T-cell (primary cell): ENCODE results near the gene HOTAIR. TPM values are rescaled to one million over a fixed set of nuclear protein-coding genes. Genes with fewer than 3 reads are reported as not detected.

Source experiments
- ATAC-seq, 4 experiments: fragments of 200-7000 bp in 3 of 4; fragments of 150-1000 bp in 1 of 4; cut with Tn5 transposase; replicated peaks in 1 of 4; 1 replicate in 3 of 4; 2 replicates in 1 of 4; pipeline ENCODE4 v1.10.0; 2021; ENCODE audit warnings: moderate library complexity in 3 of 4, mild to moderate bottlenecking in 2 of 4, moderate number of reproducible peaks in 1 of 4
- CTCF ChIA-PET, 2 donors: fragments of 300-600 bp; sonication (Branson Sonifier 250); formaldehyde crosslinking; loops; one replicate each; lab custom pipeline; 2022; ENCODE audit warnings: antibody characterized with exemption in 2 of 2; lab: Charles Lee
- POLR2A ChIA-PET, 2 donors: fragments of 300-600 bp; sonication (Branson Sonifier 250); formaldehyde crosslinking; loops; one replicate each; lab custom pipeline; 2022; ENCODE audit warnings: antibody characterized with exemption in 2 of 2; lab: Charles Lee
- DNase-seq, 35 experiments: peaks; one replicate each; pipeline versions ENCODE4 v3.0.0 to v3.0.0-alpha.2; 2013 to 2023
- H3K27ac ChIP-seq: one replicate; pipeline ENCODE4 v1.5.1; 2013; ENCODE audit warnings: low read length
- H3K27me3 ChIP-seq, 2 experiments: replicated peaks in 1 of 2; 1 replicate in 1 of 2; 2 replicates in 1 of 2; pipeline versions ENCODE4 v1.6.1 to v1.7.0; 2013; ENCODE audit warnings: low read length in 1 of 2, mixed read lengths in 1 of 2; ENCODE audit not compliant: control insufficient read depth in 2 of 2, insufficient read depth in 2 of 2; ENCODE audit errors: extremely low read depth in 1 of 2
- H3K36me3 ChIP-seq, 2 donors: 1 replicate in 1 of 2; 2 replicates in 1 of 2; pipeline versions ENCODE4 v1.6.1 to v1.7.0; 2013; ENCODE audit warnings: low read length in 1 of 2; ENCODE audit not compliant: control insufficient read depth in 2 of 2, insufficient read depth in 1 of 2; ENCODE audit errors: extremely low read depth in 1 of 2
- H3K4me1 ChIP-seq, 2 experiments: 1 replicate in 1 of 2; 2 replicates in 1 of 2; pipeline versions ENCODE4 v1.6.1 to v1.7.0; 2013; ENCODE audit warnings: low read length in 2 of 2, mixed read lengths in 1 of 2; ENCODE audit not compliant: insufficient read depth in 2 of 2, control insufficient read depth in 1 of 2; ENCODE audit errors: extremely low read depth in 1 of 2
- H3K4me3 ChIP-seq, 2 donors: 1 replicate in 1 of 2; 2 replicates in 1 of 2; pipeline versions ENCODE4 v1.5.1 to v1.7.0; 2013; ENCODE audit warnings: mild to moderate bottlenecking in 2 of 2, low read length in 1 of 2, moderate library complexity in 1 of 2; ENCODE audit not compliant: control insufficient read depth in 1 of 2; ENCODE audit errors: extremely low read depth in 1 of 2
- H3K9me3 ChIP-seq: 2 replicates; pipeline ENCODE4 v1.7.0; 2013
- H3K27ac Mint-ChIP-seq, 2 donors: one replicate each; pipeline ENCODE4 v1.8.0; 2020 to 2021; ENCODE audit warnings: mild to moderate bottlenecking in 2 of 2, mixed read lengths in 2 of 2
- H3K27me3 Mint-ChIP-seq, 2 donors: one replicate each; pipeline ENCODE4 v1.8.0; 2021 to 2022; ENCODE audit warnings: mixed read lengths in 2 of 2
- H3K36me3 Mint-ChIP-seq: one replicate; pipeline ENCODE4 v1.8.0; 2021; ENCODE audit warnings: mixed read lengths
- H3K4me1 Mint-ChIP-seq, 3 donors: one replicate each; pipeline ENCODE4 v1.8.0; 2020 to 2022; ENCODE audit warnings: mixed read lengths in 3 of 3, mild to moderate bottlenecking in 1 of 3
- H3K4me3 Mint-ChIP-seq, 3 donors: one replicate each; pipeline ENCODE4 v1.8.0; 2020 to 2022; ENCODE audit warnings: mild to moderate bottlenecking in 3 of 3, mixed read lengths in 3 of 3, moderate library complexity in 3 of 3
- H3K9me3 Mint-ChIP-seq, 3 donors: one replicate each; pipeline ENCODE4 v1.8.0; 2020 to 2022; ENCODE audit warnings: mixed read lengths in 3 of 3
- WGBS: methylation state at CpG from one replicate; pipeline ENCODE4 v1.1.5; 2013; ENCODE audit warnings: missing lambda C conversion rate; ENCODE audit not compliant: insufficient coverage; 5-methylcytosine and 5-hydroxymethylcytosine counted together
- total RNA-seq, 35 experiments: library from RNA in 6 of 35; stranded (reverse) in 6 of 35; fragments of 120-200 nt in 1 of 35; gene quantifications; one replicate each; pipeline versions ENCODE4 v1.2.1 to v1.2.4 and lab custom pipeline; 2013 to 2026

Gene HOTAIR
- total RNA-seq, 5 donors from 2014 or later (not counting 1 experiment from before 2014, with no cell fraction given): not detected

- Histone ChIP-seq H3K27me3 (peaks cover 15 to 93% of the 10 kb centered on the region in 2 experiments), H3K4me1 (peaks cover 0 to 35% of the 10 kb centered on the region in 2 experiments), H3K36me3 (no peaks in the 10 kb centered on the region), H3K27ac (no peak overlapping the region), H3K4me3 (no peak overlapping the region), H3K9me3 (no peaks in the 10 kb centered on the region)
- DNase-seq: no peak
- no peak for ATAC-seq
- Mint-ChIP-seq H3K27me3 (peaks cover 78 to 92% of the 10 kb centered on the region in 2 donors), H3K9me3 (no peaks in the 10 kb centered on the region), H3K36me3 (no peaks in the 10 kb centered on the region), H3K4me1 (peaks cover 30 to 39% (median 37%) of the 10 kb centered on the region in 3 donors), H3K4me3 (peak overlapping the region in 1 of 3 donors; percentile 89), H3K27ac (no peak overlapping the region)
- no CpG with 5 or more reads among the region's 2 CpGs for WGBS
- ChIA-PET POLR2A (no interaction called here), CTCF (interaction anchor here (0.5 to 4.4 kb wide), 9 partner anchors 10 to 204 kb away, joined by 3 to 41 read pairs (median 10); no protein-coding TSS in a partner anchor)
Observed at GRCh38 chr12:54007538-54008259, 32.9 kb upstream of the HOTAIR start.

- CTCF ChIA-PET: interaction anchor here (0.6 to 4.4 kb wide), 15 partner anchors 26 to 601 kb away, joined by 3 to 41 read pairs (median 4); no protein-coding TSS in a partner anchor
- Mint-ChIP-seq H3K4me3 (peak overlapping the region; percentile 68 to 89 (median 71)), H3K4me1 (peaks cover 30 to 39% (median 37%) of the 10 kb centered on the region in 3 donors), H3K9me3 (no peaks in the 10 kb centered on the region), H3K36me3 (no peaks in the 10 kb centered on the region), H3K27ac (peak overlapping the region in 1 of 2 donors; percentile 43), H3K27me3 (peaks cover 79 to 93% of the 10 kb centered on the region in 2 donors)
- ATAC-seq (no peak), DNase-seq (no peak)
- POLR2A ChIA-PET: interaction anchor here in 1 of 2 donors (0.6 kb wide), 1 partner anchor 273 kb away, joined by 3 read pairs; the partner anchor contains the start of gene CBX5
- no peaks in the 10 kb centered on the region for H3K9me3 ChIP-seq
- 11% methylated on average over 12 of the region's 22 CpGs for WGBS
- no peaks in the 10 kb centered on the region for H3K36me3 ChIP-seq
- H3K4me1 ChIP-seq: peaks cover 0 to 35% of the 10 kb centered on the region in 2 experiments
- peak overlapping the region; percentile 43 to 73 for H3K4me3 ChIP-seq
- peaks cover 15 to 99% of the 10 kb centered on the region in 2 experiments for H3K27me3 ChIP-seq
- no peak overlapping the region for H3K27ac ChIP-seq
Observed at GRCh38 chr12:54006559-54007220, 31.9 kb upstream of the HOTAIR start.

GRCh38 chr12:54005853-54006558, 31.3 kb upstream of the HOTAIR start:
- H3K36me3 ChIP-seq: no peaks in the 10 kb centered on the region
- no peaks in the 10 kb centered on the region for H3K9me3 Mint-ChIP-seq
- CTCF ChIA-PET: interaction anchor here (0.5 to 4.4 kb wide), 14 partner anchors 44 to 210 kb away, joined by 3 to 41 read pairs (median 4); no protein-coding TSS in a partner anchor
- H3K4me1 ChIP-seq: peaks cover 0 to 34% of the 10 kb centered on the region in 2 experiments
- H3K4me3 ChIP-seq: peak overlapping the region; percentile 43 to 73
- H3K9me3 ChIP-seq: no peaks in the 10 kb centered on the region
- DNase-seq: peak; percentile 42 to 92 (median 77)
- POLR2A ChIA-PET: no interaction called here
- H3K4me3 Mint-ChIP-seq: peak overlapping the region; percentile 68 to 89 (median 71)
- peaks cover 79 to 93% of the 10 kb centered on the region in 2 donors for H3K27me3 Mint-ChIP-seq
- H3K27ac ChIP-seq: no peak overlapping the region
- no peaks in the 10 kb centered on the region for H3K36me3 Mint-ChIP-seq
- peak; percentile 74 to 82 (median 78) for ATAC-seq
- H3K27me3 ChIP-seq: peaks cover 13 to 99% of the 10 kb centered on the region in 2 experiments
- peaks cover 23 to 32% (median 30%) of the 10 kb centered on the region in 3 donors for H3K4me1 Mint-ChIP-seq
- 5% methylated on average over 37 of the region's 39 CpGs for WGBS
- H3K27ac Mint-ChIP-seq: peak overlapping the region in 1 of 2 donors; percentile 43

GRCh38 chr12:54005531-54005852, 30.7 kb upstream of the HOTAIR start:
- ATAC-seq: no peak
- H3K9me3 Mint-ChIP-seq: no peaks in the 10 kb centered on the region
- ChIA-PET POLR2A (no interaction called here), CTCF (interaction anchor here (0.5 to 4.4 kb wide), 13 partner anchors 44 to 211 kb away, joined by 3 to 41 read pairs (median 4); no protein-coding TSS in a partner anchor)
- H3K9me3 ChIP-seq: no peaks in the 10 kb centered on the region
- H3K36me3 Mint-ChIP-seq: no peaks in the 10 kb centered on the region
- peaks cover 78 to 94% of the 10 kb centered on the region in 2 donors for H3K27me3 Mint-ChIP-seq
- peak overlapping the region in 1 of 3 donors; percentile 89 for H3K4me3 Mint-ChIP-seq
- no peak overlapping the region for H3K27ac ChIP-seq
- DNase-seq: no peak
- WGBS: 9% methylated on average over 21 of the region's 26 CpGs
- peaks cover 20 to 30% (median 28%) of the 10 kb centered on the region in 3 donors for H3K4me1 Mint-ChIP-seq
- H3K36me3 ChIP-seq: no peaks in the 10 kb centered on the region
- peaks cover 0 to 35% of the 10 kb centered on the region in 2 experiments for H3K4me1 ChIP-seq
- H3K27ac Mint-ChIP-seq: no peak overlapping the region
- H3K4me3 ChIP-seq: no peak overlapping the region
- peaks cover 14 to 99% of the 10 kb centered on the region in 2 experiments for H3K27me3 ChIP-seq

- no peak overlapping the region for H3K27ac ChIP-seq
- H3K4me1 Mint-ChIP-seq: peaks cover 21 to 30% (median 26%) of the 10 kb centered on the region in 3 donors
- H3K4me1 ChIP-seq: peaks cover 2 to 40% of the 10 kb centered on the region in 2 experiments
- ChIA-PET POLR2A (no interaction called here), CTCF (interaction anchor here (1.0 to 4.4 kb wide), 5 partner anchors 186 to 211 kb away, joined by 3 to 30 read pairs (median 5); no protein-coding TSS in a partner anchor)
- H3K27me3 ChIP-seq: peaks cover 14 to 98% of the 10 kb centered on the region in 2 experiments
- H3K4me3 ChIP-seq: no peak overlapping the region
- no peak for DNase-seq
- no peaks in the 10 kb centered on the region for H3K36me3 ChIP-seq
- H3K27me3 Mint-ChIP-seq: peaks cover 73 to 94% of the 10 kb centered on the region in 2 donors
- H3K9me3 Mint-ChIP-seq: no peaks in the 10 kb centered on the region
- H3K9me3 ChIP-seq: no peaks in the 10 kb centered on the region
- no peaks in the 10 kb centered on the region for H3K36me3 Mint-ChIP-seq
- 11% methylated on average over 25 of the region's 31 CpGs for WGBS
- no peak overlapping the region for H3K27ac Mint-ChIP-seq
- peak overlapping the region in 1 of 3 donors; percentile 89 for H3K4me3 Mint-ChIP-seq
- no peak for ATAC-seq
Observed at GRCh38 chr12:54004841-54005530, 30.2 kb upstream of the HOTAIR start.
